GM23338 (cell line): ENCODE measurements around the gene SLC35F1. TPM values are rescaled to one million over a fixed set of nuclear protein-coding genes. Genes with fewer than 3 reads are reported as not detected.

Experiments
- ATAC-seq: fragments of 200-7000 bp; cut with Tn5 transposase; 3 replicates; pipeline ENCODE4 v1.9.1; 2020
- DNase-seq: peaks from one replicate; pipeline ENCODE4 v3.0.0-alpha.2; 2015; ENCODE audit warnings: low spot score
- H2AFZ ChIP-seq: fragments of 200-600 bp; sonication (generic); 2 replicates; pipeline ENCODE4 v1.8.0; 2016; ENCODE audit warnings: antibody characterized with exemption, mild to moderate bottlenecking, moderate library complexity
- H3F3A ChIP-seq: fragments of 200-600 bp; sonication (generic); replicated peaks from 2 replicates; pipeline ENCODE4 v1.8.0; 2017; ENCODE audit warnings: antibody characterized with exemption, mixed run types, low read depth
- H3K27ac ChIP-seq: fragments of 200-600 bp; sonication (generic); 2 replicates; pipeline ENCODE4 v1.6.1; 2016; ENCODE audit warnings: low read depth
- H3K27me3 ChIP-seq: fragments of 200-600 bp; sonication (generic); 2 replicates; pipeline ENCODE4 v1.8.0; 2016; ENCODE audit warnings: mild to moderate bottlenecking, mixed run types, moderate library complexity; ENCODE audit not compliant: insufficient read depth
- H3K36me3 ChIP-seq: fragments of 200-600 bp; sonication (generic); 2 replicates; pipeline ENCODE4 v1.8.0; 2016; ENCODE audit warnings: mild to moderate bottlenecking; ENCODE audit not compliant: insufficient read depth
- H3K4me1 ChIP-seq: fragments of 200-600 bp; sonication (generic); 2 replicates; pipeline ENCODE4 v1.8.0; 2016; ENCODE audit warnings: mild to moderate bottlenecking, moderate library complexity; ENCODE audit not compliant: insufficient read depth
- H3K4me2 ChIP-seq: fragments of 200-600 bp; sonication (generic); 2 replicates; pipeline ENCODE4 v1.7.1; 2017; ENCODE audit warnings: mixed run types
- H3K4me3 ChIP-seq: fragments of 200-600 bp; sonication (generic); 2 replicates; pipeline ENCODE4 v1.6.1; 2016; ENCODE audit warnings: mixed run types
- H3K79me2 ChIP-seq: fragments of 200-600 bp; sonication (generic); replicated peaks from 2 replicates; pipeline ENCODE4 v1.8.0; 2017; ENCODE audit warnings: mild to moderate bottlenecking; ENCODE audit not compliant: insufficient read depth
- H3K9me2 ChIP-seq: fragments of 200-600 bp; sonication (generic); 2 replicates; pipeline ENCODE4 v1.8.0; 2017; ENCODE audit not compliant: insufficient read depth
- H4K20me1 ChIP-seq: fragments of 200-600 bp; sonication (generic); replicated peaks from 2 replicates; pipeline ENCODE4 v1.8.0; 2017; ENCODE audit warnings: mild to moderate bottlenecking; ENCODE audit not compliant: insufficient read depth
- H3K27ac Mint-ChIP-seq: 2 replicates; pipeline ENCODE4 v1.8.0; 2020; ENCODE audit warnings: inconsistent platforms, mild to moderate bottlenecking, moderate library complexity, mixed read lengths
- H3K27me3 Mint-ChIP-seq: 3 replicates; pipeline ENCODE4 v1.8.0; 2022; ENCODE audit warnings: low read depth, mild to moderate bottlenecking, moderate library complexity, mixed read lengths, inconsistent platforms; ENCODE audit not compliant: insufficient read depth, poor library complexity
- H3K36me3 Mint-ChIP-seq: 3 replicates; pipeline ENCODE4 v1.8.0; 2021; ENCODE audit warnings: low read depth, mild to moderate bottlenecking, inconsistent platforms, moderate library complexity, mixed read lengths
- H3K4me1 Mint-ChIP-seq: 3 replicates; pipeline ENCODE4 v1.8.0; 2020; ENCODE audit warnings: mild to moderate bottlenecking, inconsistent platforms, mixed read lengths
- H3K4me3 Mint-ChIP-seq: 3 replicates; pipeline ENCODE4 v1.8.0; 2021; ENCODE audit warnings: moderate library complexity, mild to moderate bottlenecking, inconsistent platforms, mixed read lengths
- H3K9me3 Mint-ChIP-seq: 3 replicates; pipeline ENCODE4 v1.8.0; 2020; ENCODE audit warnings: moderate library complexity, mild to moderate bottlenecking, inconsistent platforms, mixed read lengths
- CREB1 ChIP-seq: fragments of 250-450 bp; sonication (Bioruptor Pico); IDR thresholded peaks from 2 replicates; pipeline ENCODE4 v1.5.0; 2020; ENCODE audit warnings: low read depth, mild to moderate bottlenecking, moderate library complexity
- CTCF ChIP-seq, 2 experiments: fragments of 200-600 bp in 1 of 2; sonication (generic) in 1 of 2; conservative IDR thresholded peaks; 2 replicates each; pipeline versions ENCODE4 v1.5.1 to v1.6.1; 2016 to 2017; ENCODE audit warnings: antibody characterized with exemption in 2 of 2, low read depth in 2 of 2, mild to moderate bottlenecking in 2 of 2, moderate library complexity in 1 of 2
- ETS1 ChIP-seq: IDR thresholded peaks from 2 replicates; pipeline ENCODE4 v1.6.1; 2016; ENCODE audit warnings: antibody characterized with exemption
- EZH2 ChIP-seq: fragments of 200-600 bp; sonication (generic); IDR thresholded peaks from one replicate; pipeline ENCODE4 v1.8.0; 2017; ENCODE audit warnings: antibody characterized with exemption, mild to moderate bottlenecking, low read depth; ENCODE audit not compliant: unreplicated experiment
- EZH2phosphoT487 ChIP-seq: fragments of 200-600 bp; sonication (generic); IDR thresholded peaks from one replicate; pipeline ENCODE4 v1.8.1; 2018; ENCODE audit warnings: antibody characterized with exemption; ENCODE audit not compliant: unreplicated experiment
- JUNB ChIP-seq: IDR thresholded peaks from one replicate; pipeline ENCODE4 v1.6.1; 2016; ENCODE audit warnings: antibody characterized with exemption; ENCODE audit not compliant: unreplicated experiment
- NANOG ChIP-seq: IDR thresholded peaks from 2 replicates; pipeline ENCODE4 v1.6.1; 2016; ENCODE audit warnings: antibody characterized with exemption, borderline replicate concordance
- POLR2AphosphoS5 ChIP-seq: IDR thresholded peaks from 2 replicates; pipeline ENCODE4 v1.6.1; 2016; ENCODE audit warnings: antibody characterized with exemption, low read depth
- REST ChIP-seq: IDR thresholded peaks from one replicate; pipeline ENCODE4 v1.6.1; 2018; ENCODE audit warnings: antibody characterized with exemption; ENCODE audit not compliant: unreplicated experiment
- STAT1 ChIP-seq: IDR thresholded peaks from one replicate; pipeline ENCODE4 v1.6.1; 2016; ENCODE audit warnings: antibody characterized with exemption; ENCODE audit not compliant: unreplicated experiment
- ZNF114 ChIP-seq: fragments of 250-450 bp; sonication (Bioruptor Pico); IDR thresholded peaks from 2 replicates; pipeline ENCODE4 v1.5.0; 2020; ENCODE audit warnings: mild to moderate bottlenecking, moderate library complexity
- ZNF331 ChIP-seq: fragments of 250-450 bp; sonication (Bioruptor Pico); IDR thresholded peaks from 2 replicates; pipeline ENCODE4 v1.5.0; 2020; ENCODE audit warnings: low read depth, mild to moderate bottlenecking, moderate library complexity
- ZNF462 ChIP-seq: fragments of 250-450 bp; sonication (Bioruptor Pico); IDR thresholded peaks from 2 replicates; pipeline ENCODE4 v1.5.0; 2020; ENCODE audit warnings: mild to moderate bottlenecking, moderate library complexity
- polyA plus RNA-seq: library from polyadenylated mRNA; unstranded; fragments of >200 nt; fragmentation: Nextera tagmentation; extraction: Ambion mirVana; gene quantifications from 2 replicates; pipeline ENCODE4 v1.2.1, GENCODE V29; 2016
- total RNA-seq: library from RNA; depleted of rRNA; stranded (reverse); fragments of >200 nt; shearing (Covaris generic); gene quantifications from 2 replicates; pipeline ENCODE4 v1.2.3, GENCODE V29; 2014

Gene SLC35F1
- total and polyA plus RNA-seq, 2 experiments from 2014 or later, result 3.0 to 10.3 TPM

GRCh38 chr6:118124851-118125250, 217.8 kb downstream of the SLC35F1 start:
- no peaks in the 10 kb centered on the region for H3F3A ChIP-seq
- no peaks in the 10 kb centered on the region for H3K27me3 ChIP-seq
- H3K4me3 ChIP-seq, result no peak overlapping the region
- DNase-seq, result no peak
- Mint-ChIP-seq H3K9me3 (no peaks in the 10 kb centered on the region), H3K4me1 (peaks cover 22% of the 10 kb centered on the region), H3K4me3 (no peak overlapping the region), H3K27ac (no peak overlapping the region), H3K27me3 (peaks cover 3% of the 10 kb centered on the region), H3K36me3 (no peaks in the 10 kb centered on the region)
- no peak overlapping the region for H3K4me2 ChIP-seq
- H3K4me1 ChIP-seq, result peaks cover 18% of the 10 kb centered on the region
- H3K27ac ChIP-seq, result no peak overlapping the region
- no peaks in the 10 kb centered on the region for H3K79me2 ChIP-seq
- H3K9me2 ChIP-seq, result peaks cover 5% of the 10 kb centered on the region; the same call in 1 of the 2 replicates
- H3K36me3 ChIP-seq, result no peaks in the 10 kb centered on the region
- no peak for ATAC-seq
- H2AFZ ChIP-seq, result no peak overlapping the region
- TF ChIP-seq EZH2, result no peak
- no peak for TF ChIP-seq ZNF331 (CRISPR knock-in tag)
- TF ChIP-seq CTCF (conservative IDR thresholded peaks at IDR 0.05; ENCODE audit: low read depth in 2 of 2), result no peak
- no peak for TF ChIP-seq REST
- no peak for TF ChIP-seq EZH2phosphoT487
- no peak for TF ChIP-seq CREB1 (CRISPR knock-in tag)
- TF ChIP-seq STAT1, result no peak
- no peak for TF ChIP-seq POLR2AphosphoS5
- no peak for TF ChIP-seq JUNB
- no peak for TF ChIP-seq ZNF114 (CRISPR knock-in tag)
- no peak for TF ChIP-seq ETS1
- TF ChIP-seq NANOG, result no peak
- no peak for TF ChIP-seq ZNF462 (CRISPR knock-in tag)
- H4K20me1 ChIP-seq, result no peaks in the 10 kb centered on the region
